Keratinocyte (primary cell): Measurements from ENCODE around the gene ZFPL1. TPM values are rescaled to one million over a fixed set of nuclear protein-coding genes. Genes with fewer than 3 reads are reported as not detected.

Experiments used
- DNase-seq: peaks from one replicate; pipeline ENCODE4 v3.0.0-alpha.2; 2011; ENCODE audit warnings: low read depth, missing footprints, low spot score
- FAIRE-seq: peaks from 2 replicates; lab custom pipeline; 2011; peaks lifted over from hg19 to GRCh38; lab: Jason Lieb, UNC
- H2AFZ ChIP-seq: 2 replicates; pipeline ENCODE4 v1.6.0; 2012; ENCODE audit warnings: low read length, control low read depth, inconsistent platforms; ENCODE audit not compliant: control insufficient read depth
- H3K27ac ChIP-seq: 2 replicates; pipeline ENCODE4 v1.5.1; 2011; ENCODE audit warnings: low read length; ENCODE audit not compliant: control insufficient read depth, insufficient read depth
- H3K27me3 ChIP-seq: 3 replicates; pipeline ENCODE4 v1.6.0; 2011; ENCODE audit warnings: low read length; ENCODE audit not compliant: control insufficient read depth, insufficient read depth; ENCODE audit errors: extremely low read depth
- H3K36me3 ChIP-seq, 2 experiments: 2 replicates in 1 of 2; 3 replicates in 1 of 2; pipeline ENCODE4 v1.5.1; 2011; ENCODE audit warnings: low read length in 2 of 2, mild to moderate bottlenecking in 1 of 2; ENCODE audit not compliant: control insufficient read depth in 2 of 2, insufficient read depth in 2 of 2; ENCODE audit errors: extremely low read depth in 1 of 2
- H3K4me1 ChIP-seq: 3 replicates; pipeline ENCODE4 v1.5.1; 2011; ENCODE audit warnings: low read length; ENCODE audit not compliant: control insufficient read depth, insufficient read depth; ENCODE audit errors: extremely low read depth
- H3K4me2 ChIP-seq: 3 replicates; pipeline ENCODE4 v1.6.0; 2011; ENCODE audit warnings: low read depth, low read length; ENCODE audit not compliant: control insufficient read depth, insufficient read depth; ENCODE audit errors: extremely low read depth
- H3K4me3 ChIP-seq, 3 experiments: fragments of 200-600 bp in 1 of 3; sonication (generic) in 1 of 3; 2 replicates in 2 of 3; 3 replicates in 1 of 3; pipeline ENCODE4 v1.5.1; 2011 to 2016; ENCODE audit warnings: low read length in 3 of 3, mild to moderate bottlenecking in 3 of 3, control low read depth in 2 of 3, inconsistent platforms in 1 of 3, low read depth in 1 of 3, mixed read lengths in 1 of 3, mixed run types in 1 of 3, moderate library complexity in 1 of 3; ENCODE audit not compliant: control insufficient read depth in 2 of 3, insufficient read depth in 2 of 3; ENCODE audit errors: extremely low read depth in 1 of 3
- H3K79me2 ChIP-seq: 2 replicates; pipeline ENCODE4 v1.6.0; 2012; ENCODE audit warnings: low read length; ENCODE audit not compliant: control insufficient read depth, insufficient read depth
- H3K9ac ChIP-seq: 3 replicates; pipeline ENCODE4 v1.6.0; 2011; ENCODE audit warnings: low read length; ENCODE audit not compliant: control insufficient read depth, insufficient read depth; ENCODE audit errors: extremely low read depth
- H3K9me1 ChIP-seq: 3 replicates; pipeline ENCODE4 v1.6.0; 2011; ENCODE audit warnings: low read length; ENCODE audit not compliant: control insufficient read depth, insufficient read depth; ENCODE audit errors: extremely low read depth
- H3K9me3 ChIP-seq: 2 replicates; pipeline ENCODE4 v1.5.1; 2012; ENCODE audit warnings: low read depth, low read length; ENCODE audit not compliant: control insufficient read depth
- H4K20me1 ChIP-seq: 3 replicates; pipeline ENCODE4 v1.6.0; 2011; ENCODE audit warnings: low read length; ENCODE audit not compliant: control insufficient read depth, insufficient read depth; ENCODE audit errors: extremely low read depth
- EZH2 ChIP-seq: IDR thresholded peaks from one replicate; pipeline ENCODE4 v1.6.1; 2012; ENCODE audit warnings: inconsistent platforms, mild to moderate bottlenecking, low read length, moderate library complexity
- dilution Hi-C: fragments of 300-500 bp; cut with MboI; formaldehyde crosslinking; loops from one replicate; pipeline ENCODE4 v1.7.0; 2020; ENCODE audit warnings: low sequenced_read_pairs; ENCODE audit not compliant: extremely low pct_ligation_motif_present
- polyA plus RNA-seq, 5 experiments: library from polyadenylated mRNA; depleted of rRNA in 3 of 5; stranded (reverse) in 3 of 5; stranded (forward) in 1 of 5; unstranded in 1 of 5; fragments of >200 nt; gene quantifications; 1 replicate in 1 of 5; 2 replicates in 3 of 5; 3 replicates in 1 of 5; pipeline versions ENCODE4 v1.2.1 to v1.2.3, GENCODE V29; 2011 to 2012; ENCODE audit warnings: missing spikeins in 2 of 5, low read depth in 1 of 5, low replicate concordance in 1 of 5
- TF ChIP-seq, protein P1 (sequence below), 3 experiments: IDR thresholded peaks in 1 of 3; conservative IDR thresholded peaks in 1 of 3; optimal IDR thresholded peaks in 1 of 3; 2 replicates in 2 of 3; 3 replicates in 1 of 3; pipeline versions ENCODE3 to v1.5.1; 2011; ENCODE audit warnings: low read length in 3 of 3, mild to moderate bottlenecking in 3 of 3, moderate library complexity in 2 of 3, control low read depth in 1 of 3, inconsistent platforms in 1 of 3; ENCODE audit not compliant: insufficient read depth in 2 of 3; ENCODE audit errors: extremely low read depth in 1 of 3

Gene ZFPL1
- polyA plus RNA-seq, 1 donor (not counting 4 experiments of a cell fraction or from before 2014, with no cell fraction given) = 15.0 TPM

GRCh38 chr11:65126624-65127274 is 42.7 kb downstream of the ZFPL1 start:
- no peak for FAIRE-seq
- H3K79me2 ChIP-seq = peaks cover 30% of the 10 kb centered on the region
- H4K20me1 ChIP-seq = no peaks in the 10 kb centered on the region
- DNase-seq = no peak
- H3K9me3 ChIP-seq = no peaks in the 10 kb centered on the region
- no peak overlapping the region for H2AFZ ChIP-seq
- H3K9me1 ChIP-seq = no peaks in the 10 kb centered on the region
- TF ChIP-seq, protein P1, sequence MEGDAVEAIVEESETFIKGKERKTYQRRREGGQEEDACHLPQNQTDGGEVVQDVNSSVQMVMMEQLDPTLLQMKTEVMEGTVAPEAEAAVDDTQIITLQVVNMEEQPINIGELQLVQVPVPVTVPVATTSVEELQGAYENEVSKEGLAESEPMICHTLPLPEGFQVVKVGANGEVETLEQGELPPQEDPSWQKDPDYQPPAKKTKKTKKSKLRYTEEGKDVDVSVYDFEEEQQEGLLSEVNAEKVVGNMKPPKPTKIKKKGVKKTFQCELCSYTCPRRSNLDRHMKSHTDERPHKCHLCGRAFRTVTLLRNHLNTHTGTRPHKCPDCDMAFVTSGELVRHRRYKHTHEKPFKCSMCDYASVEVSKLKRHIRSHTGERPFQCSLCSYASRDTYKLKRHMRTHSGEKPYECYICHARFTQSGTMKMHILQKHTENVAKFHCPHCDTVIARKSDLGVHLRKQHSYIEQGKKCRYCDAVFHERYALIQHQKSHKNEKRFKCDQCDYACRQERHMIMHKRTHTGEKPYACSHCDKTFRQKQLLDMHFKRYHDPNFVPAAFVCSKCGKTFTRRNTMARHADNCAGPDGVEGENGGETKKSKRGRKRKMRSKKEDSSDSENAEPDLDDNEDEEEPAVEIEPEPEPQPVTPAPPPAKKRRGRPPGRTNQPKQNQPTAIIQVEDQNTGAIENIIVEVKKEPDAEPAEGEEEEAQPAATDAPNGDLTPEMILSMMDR (optimal IDR thresholded peaks at IDR 0.05 in 1 of 3, IDR thresholded peaks at IDR 0.05 in 1 of 3, conservative IDR thresholded peaks at IDR 0.05 in 1 of 3; ENCODE audit: extremely low read depth in 1 of 3, insufficient read depth in 2 of 3, low read length in 3 of 3) = no peak
- TF ChIP-seq EZH2 = no peak
- no peak overlapping the region for H3K27ac ChIP-seq
- H3K4me1 ChIP-seq = peaks cover 4% of the 10 kb centered on the region
- H3K27me3 ChIP-seq = no peaks in the 10 kb centered on the region
- dilution Hi-C loops = no loop called here
- H3K9ac ChIP-seq = no peak overlapping the region
- H3K4me3 ChIP-seq = no peak overlapping the region
- peaks cover 39 to 40% of the 10 kb centered on the region in 2 experiments for H3K36me3 ChIP-seq
- no peak overlapping the region for H3K4me2 ChIP-seq

- H3K27ac ChIP-seq = no peak overlapping the region
- H3K9me3 ChIP-seq = no peaks in the 10 kb centered on the region
- peaks cover 7% of the 10 kb centered on the region for H3K4me1 ChIP-seq
- no peaks in the 10 kb centered on the region for H3K9me1 ChIP-seq
- no peaks in the 10 kb centered on the region for H3K27me3 ChIP-seq
- H3K9ac ChIP-seq = no peak overlapping the region
- no peak overlapping the region for H3K4me3 ChIP-seq
- DNase-seq = no peak
- peaks cover 2% of the 10 kb centered on the region for H4K20me1 ChIP-seq
- dilution Hi-C loops = no loop called here
- peaks cover 46 to 47% of the 10 kb centered on the region in 2 experiments for H3K36me3 ChIP-seq
- no peak overlapping the region for H3K4me2 ChIP-seq
- peaks cover 34% of the 10 kb centered on the region for H3K79me2 ChIP-seq
- FAIRE-seq = no peak
- no peak overlapping the region for H2AFZ ChIP-seq
- no peak for TF ChIP-seq EZH2
- TF ChIP-seq, protein P1 (optimal IDR thresholded peaks at IDR 0.05 in 1 of 3, IDR thresholded peaks at IDR 0.05 in 1 of 3, conservative IDR thresholded peaks at IDR 0.05 in 1 of 3; ENCODE audit: extremely low read depth in 1 of 3, insufficient read depth in 2 of 3, low read length in 3 of 3) = no peak
These were observed 43.6 kb downstream of the ZFPL1 start for GRCh38 chr11:65127473-65128181.
